WERI-Rb-1 (cell line): ENCODE measurements around the gene SHC4.

Source experiments
- DNase-seq: peaks from one replicate; pipeline ENCODE4 v3.0.0-alpha.2; 2020
- H3K27ac ChIP-seq: fragments of 250-450 bp; sonication (Bioruptor Pico); 2 replicates; pipeline ENCODE4 v1.5.1; 2020; ENCODE audit warnings: mild to moderate bottlenecking, moderate library complexity
- H3K27me3 ChIP-seq: fragments of 250-450 bp; sonication (Bioruptor Pico); 2 replicates; pipeline ENCODE4 v1.5.1; 2021; ENCODE audit warnings: mild to moderate bottlenecking, low read depth, moderate library complexity; ENCODE audit not compliant: insufficient read depth, severe bottlenecking
- H3K36me3 ChIP-seq: fragments of 250-450 bp; sonication (Bioruptor Pico); 2 replicates; pipeline ENCODE4 v1.5.1; 2020; ENCODE audit warnings: mild to moderate bottlenecking, moderate library complexity
- H3K4me3 ChIP-seq: 2 replicates; pipeline ENCODE4 v1.5.1; 2011; ENCODE audit warnings: low read depth, mild to moderate bottlenecking, control low read depth, low read length
- H3K9me3 ChIP-seq: fragments of 250-450 bp; sonication (Bioruptor Pico); 2 replicates; pipeline ENCODE4 v1.5.1; 2021; ENCODE audit warnings: mild to moderate bottlenecking, moderate library complexity; ENCODE audit not compliant: severe bottlenecking
- CTCF ChIP-seq: IDR thresholded peaks from 2 replicates; pipeline ENCODE4 v1.5.1; 2011; ENCODE audit warnings: low read depth, mild to moderate bottlenecking, control low read depth, inconsistent platforms, low read length

SHC4 gene

DNA sequence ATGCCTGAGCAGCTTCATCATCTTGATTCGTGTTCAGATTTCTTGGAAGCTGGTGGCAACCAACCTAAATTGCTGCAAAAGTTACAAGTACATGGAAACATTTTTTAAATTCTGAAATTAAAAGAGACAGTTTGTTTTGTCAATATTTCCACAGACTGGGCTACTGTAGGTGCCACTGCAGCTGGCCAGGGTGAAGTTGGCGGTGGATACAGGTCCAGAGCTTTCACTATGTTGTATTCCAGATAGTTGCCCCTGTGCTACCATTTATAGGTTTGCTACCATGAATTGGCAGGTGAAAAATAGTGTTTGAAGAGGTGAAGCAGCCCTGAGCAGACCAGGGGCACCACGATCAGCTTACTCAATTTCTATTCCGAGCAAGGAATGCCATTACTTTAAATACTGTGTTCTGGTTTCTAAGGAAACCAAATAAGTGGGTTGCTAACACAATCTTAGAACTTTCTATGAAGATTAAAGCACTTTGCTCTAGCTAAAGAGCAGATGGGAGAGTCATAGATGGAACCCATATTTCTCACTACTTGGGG is 21.2 kb upstream of the SHC4 start:
- no peak for DNase-seq
- no peak for TF ChIP-seq CTCF

GRCh38 chr15:48984021-48984710 is 20.4 kb upstream of the SHC4 start:
- H3K4me3 ChIP-seq, result no peak overlapping the region
- TF ChIP-seq CTCF, result no peak
- no peaks in the 10 kb centered on the region for H3K36me3 ChIP-seq
- no peak for DNase-seq
- H3K27ac ChIP-seq, result no peak overlapping the region
- no peaks in the 10 kb centered on the region for H3K27me3 ChIP-seq
- H3K9me3 ChIP-seq, result no peaks in the 10 kb centered on the region

More for the DNA sequence above, 21.2 kb upstream of the SHC4 start:
- Histone ChIP-seq H3K27ac (no peak overlapping the region), H3K36me3 (no peaks in the 10 kb centered on the region), H3K9me3 (no peaks in the 10 kb centered on the region), H3K4me3 (no peak overlapping the region), H3K27me3 (no peaks in the 10 kb centered on the region)

GRCh38 chr15:48983300-48983699 is 19.6 kb upstream of the SHC4 start:
- Histone ChIP-seq H3K4me3 (no peak overlapping the region), H3K36me3 (no peaks in the 10 kb centered on the region), H3K9me3 (no peaks in the 10 kb centered on the region), H3K27me3 (no peaks in the 10 kb centered on the region), H3K27ac (no peak overlapping the region)
- TF ChIP-seq CTCF, result no peak
- no peak for DNase-seq

DNA sequence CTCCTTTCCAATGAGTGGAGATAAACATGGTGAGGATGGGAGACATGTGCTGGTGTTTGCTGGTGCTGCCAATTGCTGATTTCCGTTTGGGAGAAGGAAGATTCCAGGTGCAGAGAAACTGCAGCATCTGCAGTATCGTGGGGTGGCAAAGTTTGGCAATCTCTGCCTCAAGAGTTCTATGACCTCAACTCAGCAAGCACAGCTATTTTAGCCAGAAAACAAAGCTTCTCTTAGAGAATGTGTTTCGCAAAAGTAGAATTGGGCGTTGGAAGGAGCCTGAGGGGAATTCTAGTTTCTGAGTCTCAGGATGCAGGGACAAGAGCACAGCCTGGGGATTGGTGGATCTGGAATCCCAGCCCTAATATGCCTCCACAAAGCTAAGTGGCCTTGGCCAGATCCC is 18.2 kb upstream of the SHC4 start:
- no peaks in the 10 kb centered on the region for H3K36me3 ChIP-seq
- H3K27me3 ChIP-seq, result no peaks in the 10 kb centered on the region
- no peak overlapping the region for H3K4me3 ChIP-seq
- no peak for DNase-seq
- H3K9me3 ChIP-seq, result no peaks in the 10 kb centered on the region
- TF ChIP-seq CTCF, result no peak
- no peak overlapping the region for H3K27ac ChIP-seq

DNA sequence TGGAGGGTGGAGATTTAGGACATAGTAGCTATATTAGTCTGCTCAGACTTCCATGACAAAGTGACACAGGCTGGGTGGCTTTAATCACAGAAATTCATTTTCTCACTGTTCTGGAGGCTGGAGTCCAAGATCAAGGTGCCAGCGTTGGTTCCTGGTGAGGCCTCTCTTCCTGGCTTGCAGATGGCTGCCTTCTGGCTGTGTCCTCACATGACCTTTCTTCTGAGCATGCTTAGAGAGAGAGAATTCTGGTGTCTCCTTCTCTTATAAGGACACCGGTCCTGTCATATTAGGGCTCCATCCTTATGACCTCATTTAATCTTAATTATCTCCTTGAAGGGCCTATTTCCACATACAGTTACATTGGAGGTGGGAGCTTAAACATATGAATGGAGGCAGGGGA is 14.9 kb upstream of the SHC4 start:
- H3K36me3 ChIP-seq, result no peaks in the 10 kb centered on the region
- TF ChIP-seq CTCF, result no peak
- H3K27ac ChIP-seq, result no peak overlapping the region
- H3K9me3 ChIP-seq, result no peaks in the 10 kb centered on the region
- no peak overlapping the region for H3K4me3 ChIP-seq
- DNase-seq, result no peak
- H3K27me3 ChIP-seq, result no peaks in the 10 kb centered on the region

DNA sequence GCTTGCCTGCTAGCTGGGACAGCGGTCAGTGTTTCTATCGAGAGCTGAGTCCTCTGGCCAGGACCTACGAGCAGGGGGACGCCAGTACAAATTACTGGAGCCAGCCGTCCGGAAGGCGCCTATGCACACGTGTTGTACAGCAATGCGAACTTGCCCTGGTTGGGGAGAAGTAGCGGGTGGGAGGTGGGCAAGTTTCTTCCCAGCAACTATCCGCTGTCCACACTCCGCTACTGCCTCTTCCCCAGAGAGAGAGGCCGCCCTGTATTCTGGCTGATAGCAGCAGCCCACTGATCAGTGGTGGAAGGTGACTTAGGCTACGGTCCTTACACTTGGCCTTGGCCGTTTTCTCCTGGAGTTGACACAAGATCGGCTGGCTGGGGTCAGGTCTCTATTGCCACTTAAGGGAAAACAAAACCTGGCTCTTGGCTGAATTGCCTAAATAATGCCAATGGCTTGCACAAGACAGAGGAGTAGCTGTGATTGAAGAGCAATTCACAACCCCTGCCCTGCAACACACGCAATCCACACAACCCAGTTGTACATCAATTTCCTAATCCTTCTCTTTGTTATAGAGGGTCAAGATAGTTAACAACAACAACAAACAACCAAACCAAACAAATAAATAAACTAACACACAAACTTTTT is 12.8 kb upstream of the SHC4 start:
- Histone ChIP-seq H3K9me3 (no peaks in the 10 kb centered on the region), H3K27ac (no peak overlapping the region; the same call in 1 of the 2 replicates), H3K36me3 (no peaks in the 10 kb centered on the region), H3K4me3 (no peak overlapping the region), H3K27me3 (no peaks in the 10 kb centered on the region)
- no peak for DNase-seq
- TF ChIP-seq CTCF, result no peak
